ENCODE results near the gene JPT2.
"Not testable (repeated sequence)": the region's sequence is repeated elsewhere in the genome, so short reads cannot be mapped to it uniquely, and the experiment has no call there.

- TF ChIP-seq CTCF (IDR thresholded peaks at IDR 0.05); EP300 (IDR thresholded peaks at IDR 0.05; ENCODE audit: low read depth); POLR2A (IDR thresholded peaks at IDR 0.05): not testable (repeated sequence)
Observed at GRCh38 chr16:1719559-1720229, 41.6 kb downstream of the JPT2 start.
